Immature natural killer cell (primary cell): ENCODE measurements around the gene CSTPP1. TPM values are rescaled to one million over a fixed set of nuclear protein-coding genes. Genes with fewer than 3 reads are reported as not detected.
A peak's percentile ranks its signal among the peaks of the same experiment; 100 is the strongest.
"Not testable (repeated sequence)": the region's sequence is repeated elsewhere in the genome, so short reads cannot be mapped to it uniquely, and the experiment has no call there.

Experiments used
- DNase-seq, 3 donors: peaks; one replicate each; pipeline ENCODE4 v3.0.0; 2022; ENCODE audit warnings: mixed read lengths in 1 of 3
- H3K27ac Mint-ChIP-seq, 6 donors: one replicate each; pipeline ENCODE4 v1.8.0; 2020; ENCODE audit warnings: mixed read lengths in 6 of 6, mild to moderate bottlenecking in 5 of 6, inconsistent platforms in 4 of 6, moderate library complexity in 3 of 6
- H3K27me3 Mint-ChIP-seq, 3 donors: one replicate each; pipeline ENCODE4 v1.8.0; 2020 to 2021; ENCODE audit warnings: low read depth in 3 of 3, mild to moderate bottlenecking in 3 of 3, mixed read lengths in 3 of 3, moderate library complexity in 3 of 3, inconsistent platforms in 1 of 3
- H3K36me3 Mint-ChIP-seq, 3 donors: one replicate each; pipeline ENCODE4 v1.8.0; 2020; ENCODE audit warnings: mixed read lengths in 3 of 3, inconsistent platforms in 2 of 3, mild to moderate bottlenecking in 2 of 3
- H3K4me1 Mint-ChIP-seq, 2 donors: one replicate each; pipeline ENCODE4 v1.8.0; 2020; ENCODE audit warnings: inconsistent platforms in 2 of 2, mild to moderate bottlenecking in 2 of 2, mixed read lengths in 2 of 2, moderate library complexity in 1 of 2
- H3K4me3 Mint-ChIP-seq, 5 donors: one replicate each; pipeline ENCODE4 v1.8.0; 2020; ENCODE audit warnings: mild to moderate bottlenecking in 5 of 5, mixed read lengths in 5 of 5, inconsistent platforms in 3 of 5, moderate library complexity in 3 of 5
- H3K9me3 Mint-ChIP-seq, 6 donors: one replicate each; pipeline ENCODE4 v1.8.0; 2020; ENCODE audit warnings: mild to moderate bottlenecking in 6 of 6, mixed read lengths in 6 of 6, inconsistent platforms in 4 of 6, moderate library complexity in 3 of 6
- polyA plus RNA-seq, 3 donors: library from polyadenylated mRNA; unstranded; fragments of 300-500 nt; fragmentation: Illumina TruSeq; gene quantifications; one replicate each; pipeline ENCODE4 v1.2.3, GENCODE V29; 2021

The CSTPP1 gene
- polyA plus RNA-seq, 3 donors from 2014 or later = 13.2 to 24.1 (median 22.0) TPM

DNA sequence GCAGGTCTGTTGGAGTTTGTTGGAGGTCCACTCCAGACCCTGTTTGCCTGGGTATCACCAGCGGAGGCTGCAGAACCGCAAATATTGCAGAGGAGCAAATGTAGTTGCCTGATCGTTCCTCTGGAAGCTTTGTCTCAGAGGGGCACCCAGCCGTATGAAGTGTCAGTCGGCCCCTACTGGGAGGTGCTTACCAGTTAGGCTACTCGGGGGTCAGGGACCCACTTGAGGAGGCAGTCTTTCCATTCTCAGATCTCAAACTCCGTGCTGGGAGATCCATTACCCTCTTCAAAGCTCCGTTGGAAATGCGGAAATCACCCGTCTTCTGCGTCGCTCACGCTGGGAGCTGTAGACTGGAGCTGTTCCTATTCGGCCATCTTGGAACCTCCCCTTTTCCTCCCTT is 61.2 kb downstream of the CSTPP1 start:
- H3K9me3 Mint-ChIP-seq, H3K27ac Mint-ChIP-seq, H3K4me1 Mint-ChIP-seq, H3K27me3 Mint-ChIP-seq, H3K4me3 Mint-ChIP-seq, DNase-seq: not testable (repeated sequence)
- peaks cover 5 to 19% (median 16%) of the 10 kb centered on the region in 3 donors for H3K36me3 Mint-ChIP-seq

DNA sequence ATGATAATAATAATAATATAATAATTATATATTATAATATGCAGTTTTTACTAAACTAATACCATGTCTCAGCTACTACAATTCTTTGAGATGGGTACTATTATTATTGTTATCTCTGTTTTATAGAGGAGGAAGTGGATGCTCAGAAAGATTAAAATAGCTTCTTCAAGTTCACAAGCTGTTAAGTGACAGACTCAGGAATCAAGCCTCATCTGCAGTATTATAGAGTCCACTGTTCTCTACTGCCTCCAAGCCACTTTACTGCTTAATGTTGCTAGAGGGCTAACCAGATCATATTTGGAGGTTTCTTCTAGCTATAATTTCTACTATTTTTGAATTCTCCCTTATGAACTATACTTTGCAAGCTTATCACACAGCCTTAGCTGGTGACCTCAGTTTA is 62.7 kb downstream of the CSTPP1 start:
- Mint-ChIP-seq H3K4me1 (no peaks in the 10 kb centered on the region), H3K27me3 (no peaks in the 10 kb centered on the region), H3K27ac (no peak overlapping the region), H3K9me3 (peaks cover 0 to 1% (median 0%) of the 10 kb centered on the region in 6 donors), H3K4me3 (no peak overlapping the region), H3K36me3 (peaks cover 5 to 14% (median 11%) of the 10 kb centered on the region in 3 donors)
- DNase-seq = no peak

DNA sequence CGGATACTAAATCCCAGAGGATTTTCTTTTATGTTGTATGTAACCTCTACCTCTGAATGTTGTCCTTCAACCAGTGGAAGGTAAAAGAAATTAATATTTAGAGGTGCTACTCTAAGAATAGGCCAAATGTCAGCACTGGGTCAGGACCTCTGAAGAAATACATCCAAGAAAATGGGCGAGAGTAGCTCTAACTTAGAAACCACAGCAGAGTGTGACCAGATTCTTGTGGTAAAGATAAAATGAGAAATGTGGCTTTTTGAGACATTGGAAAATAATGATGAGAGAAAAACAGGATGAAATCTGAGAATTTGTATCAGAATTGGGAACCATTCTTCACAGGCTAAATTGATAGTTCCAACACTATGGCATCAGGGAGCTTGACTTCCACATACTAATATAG is 63.5 kb downstream of the CSTPP1 start:
- Mint-ChIP-seq H3K27ac (no peak overlapping the region), H3K9me3 (peaks cover 0 to 1% (median 0%) of the 10 kb centered on the region in 6 donors), H3K4me3 (no peak overlapping the region), H3K27me3 (no peaks in the 10 kb centered on the region), H3K36me3 (peaks cover 5 to 14% (median 11%) of the 10 kb centered on the region in 3 donors), H3K4me1 (peaks cover 0 to 2% of the 10 kb centered on the region in 2 donors)
- DNase-seq = no peak

DNA sequence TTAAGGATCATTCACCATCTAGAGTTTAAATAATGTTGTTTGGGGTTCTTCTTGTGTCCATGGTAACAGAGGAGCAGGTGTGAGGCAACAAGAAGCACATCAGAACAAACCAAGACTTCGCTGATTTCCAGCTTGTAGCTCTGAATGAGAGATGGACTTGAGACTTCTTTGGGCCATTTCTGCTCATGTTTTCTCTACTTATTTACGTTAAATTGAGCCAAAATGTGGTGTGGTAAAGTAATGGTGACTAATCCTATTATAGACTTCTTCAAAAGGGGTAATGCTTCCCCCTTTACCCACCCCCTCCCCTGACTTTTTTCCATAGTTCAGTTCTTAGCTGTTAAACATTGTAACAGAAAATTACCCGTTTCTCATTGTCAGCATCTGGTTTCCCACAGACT is 65.2 kb downstream of the CSTPP1 start:
- H3K36me3 Mint-ChIP-seq = peaks cover 4 to 7% (median 5%) of the 10 kb centered on the region in 3 donors
- H3K9me3 Mint-ChIP-seq = peaks cover 0 to 1% (median 0%) of the 10 kb centered on the region in 6 donors
- no peak for DNase-seq
- no peak overlapping the region for H3K4me3 Mint-ChIP-seq
- H3K27ac Mint-ChIP-seq = no peak overlapping the region
- peaks cover 0 to 2% of the 10 kb centered on the region in 2 donors for H3K4me1 Mint-ChIP-seq
- no peaks in the 10 kb centered on the region for H3K27me3 Mint-ChIP-seq

DNA sequence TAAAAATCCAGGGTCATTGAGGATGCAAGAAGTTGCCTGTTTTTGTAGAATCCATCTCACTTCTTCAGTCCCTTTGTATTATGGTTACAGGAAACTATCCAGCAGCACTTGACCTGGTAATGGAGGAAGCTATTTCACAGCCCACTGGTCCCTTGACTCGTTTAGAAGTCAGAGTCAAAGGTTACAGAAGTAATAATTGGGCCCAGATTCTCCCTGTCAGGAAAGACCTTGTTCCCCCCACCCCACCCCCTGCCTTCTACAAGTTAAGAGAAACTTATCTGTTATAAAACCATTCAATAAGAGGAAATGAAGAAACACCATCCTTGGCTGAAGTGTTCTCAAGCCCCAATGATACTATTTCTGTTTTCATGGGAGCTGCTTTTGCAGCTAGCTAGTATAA is 65.8 kb downstream of the CSTPP1 start:
- H3K4me3 Mint-ChIP-seq = no peak overlapping the region
- H3K4me1 Mint-ChIP-seq = peaks cover 0 to 2% of the 10 kb centered on the region in 2 donors
- no peak overlapping the region for H3K27ac Mint-ChIP-seq
- no peak for DNase-seq
- peaks cover 0 to 4% (median 4%) of the 10 kb centered on the region in 3 donors for H3K36me3 Mint-ChIP-seq
- no peaks in the 10 kb centered on the region for H3K27me3 Mint-ChIP-seq
- no peaks in the 10 kb centered on the region for H3K9me3 Mint-ChIP-seq

DNA sequence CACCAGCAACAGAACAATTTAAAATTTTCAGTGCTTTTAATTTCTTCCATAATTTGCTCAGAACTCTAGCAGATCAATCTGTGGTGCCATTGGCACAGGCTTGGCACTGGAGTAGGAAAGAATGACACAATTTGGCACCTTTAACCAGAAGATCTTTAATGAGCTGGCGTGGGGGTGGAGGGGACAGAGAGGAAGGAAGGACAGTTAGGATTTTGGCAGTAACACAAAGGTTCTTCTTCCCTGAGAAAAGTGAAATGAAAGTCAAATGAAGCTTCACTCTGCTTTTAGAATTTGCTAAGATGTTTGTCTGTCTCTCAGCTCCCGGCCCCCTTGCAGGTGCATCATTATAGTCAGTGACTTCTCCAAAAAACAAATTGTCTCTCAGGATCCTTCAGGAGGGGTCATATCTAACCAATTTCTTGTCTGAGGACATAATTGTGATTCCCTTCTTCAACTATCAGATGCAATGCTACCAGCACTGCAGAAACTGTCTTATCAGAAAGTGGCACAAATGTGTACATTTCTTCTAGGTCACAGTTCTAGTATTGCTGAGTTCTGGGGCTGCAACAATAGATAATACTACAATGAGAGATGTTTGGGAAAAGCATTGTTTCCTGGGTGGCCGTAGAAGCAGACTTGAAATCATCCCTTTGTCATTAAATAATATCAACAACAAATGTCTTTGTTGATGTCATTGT is 66.8 kb downstream of the CSTPP1 start:
- peaks cover 0 to 4% (median 0%) of the 10 kb centered on the region in 3 donors for H3K36me3 Mint-ChIP-seq

DNA sequence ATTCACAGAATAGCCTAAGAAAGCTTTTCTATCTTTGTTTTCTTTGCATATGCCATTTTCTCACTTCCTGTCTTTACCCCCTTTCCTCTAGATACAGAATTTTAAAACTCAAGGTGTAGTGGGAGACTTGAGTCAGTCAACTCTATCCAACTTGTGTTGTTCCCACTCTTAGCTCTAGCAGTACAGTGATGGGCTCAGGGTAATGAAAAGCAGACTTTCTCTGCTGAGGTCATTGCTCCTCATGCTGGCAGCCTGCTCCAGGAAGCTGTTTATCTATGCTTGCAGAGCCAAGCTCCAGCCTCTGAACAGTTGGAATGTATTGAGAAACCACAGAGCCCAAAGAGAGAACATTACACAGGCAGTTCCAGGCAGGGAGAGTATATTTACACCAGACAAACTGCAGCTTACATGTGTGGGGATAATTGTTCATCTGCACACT is 68.1 kb downstream of the CSTPP1 start:
- no peak overlapping the region for H3K27ac Mint-ChIP-seq
- no peak for DNase-seq
- no peaks in the 10 kb centered on the region for H3K27me3 Mint-ChIP-seq
- H3K36me3 Mint-ChIP-seq = peaks cover 0 to 8% (median 0%) of the 10 kb centered on the region in 3 donors
- no peak overlapping the region for H3K4me3 Mint-ChIP-seq
- no peaks in the 10 kb centered on the region for H3K9me3 Mint-ChIP-seq
- peaks cover 0 to 2% of the 10 kb centered on the region in 2 donors for H3K4me1 Mint-ChIP-seq

More for the DNA sequence above, 66.8 kb downstream of the CSTPP1 start:
- Mint-ChIP-seq H3K4me3 (no peak overlapping the region), H3K4me1 (peaks cover 0 to 2% of the 10 kb centered on the region in 2 donors), H3K9me3 (no peaks in the 10 kb centered on the region), H3K27me3 (no peaks in the 10 kb centered on the region), H3K27ac (no peak overlapping the region)
- DNase-seq = no peak

DNA sequence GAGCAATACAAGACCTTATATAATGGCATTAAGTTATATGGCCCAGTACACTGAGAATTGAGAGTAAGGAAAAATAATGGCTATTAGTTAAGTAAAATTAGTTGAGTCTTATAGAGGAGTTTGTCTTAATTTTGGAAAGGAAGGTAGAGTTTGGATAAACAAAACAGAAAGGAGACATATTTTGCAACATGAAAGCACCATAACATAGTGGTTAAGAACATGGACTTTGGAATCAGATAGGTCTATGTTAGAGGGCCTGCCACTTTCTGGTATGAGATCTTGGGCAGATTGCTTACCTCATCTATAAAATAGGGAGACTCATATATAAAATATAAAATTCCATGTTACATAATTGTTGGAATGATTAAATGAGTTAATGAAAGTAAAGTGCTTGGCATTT is 68.9 kb downstream of the CSTPP1 start:
- Mint-ChIP-seq H3K27me3 (no peaks in the 10 kb centered on the region), H3K4me1 (peaks cover 0 to 2% of the 10 kb centered on the region in 2 donors), H3K36me3 (peaks cover 0 to 10% (median 0%) of the 10 kb centered on the region in 3 donors), H3K27ac (peak overlapping the region in 1 of 6 donors; percentile 23), H3K4me3 (no peak overlapping the region), H3K9me3 (no peaks in the 10 kb centered on the region)
- DNase-seq = no peak

DNA sequence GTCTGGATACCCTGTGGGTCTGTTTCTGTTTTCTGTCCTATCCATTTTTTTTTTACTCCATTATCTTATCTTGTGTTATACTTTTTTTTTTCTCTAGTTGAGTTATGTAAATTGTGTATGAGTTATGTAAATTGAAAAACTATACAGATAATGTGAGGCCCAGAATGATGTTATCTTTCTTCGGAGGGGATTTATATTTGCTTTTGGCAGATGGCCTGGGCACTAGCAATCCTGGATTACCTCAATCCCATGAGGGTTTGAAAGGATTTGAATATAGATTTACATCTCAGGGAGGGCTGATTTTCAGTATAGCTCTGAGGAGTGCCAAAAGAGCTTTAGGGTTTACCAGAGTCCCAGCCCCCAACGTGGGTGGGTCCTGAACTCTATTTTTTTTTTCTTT is 71.0 kb downstream of the CSTPP1 start:
- no peak overlapping the region for H3K4me3 Mint-ChIP-seq
- no peaks in the 10 kb centered on the region for H3K9me3 Mint-ChIP-seq
- H3K27ac Mint-ChIP-seq = no peak overlapping the region
- peaks cover 0 to 2% of the 10 kb centered on the region in 2 donors for H3K4me1 Mint-ChIP-seq
- H3K36me3 Mint-ChIP-seq = peaks cover 0 to 17% (median 0%) of the 10 kb centered on the region in 3 donors
- no peak for DNase-seq
- no peaks in the 10 kb centered on the region for H3K27me3 Mint-ChIP-seq

DNA sequence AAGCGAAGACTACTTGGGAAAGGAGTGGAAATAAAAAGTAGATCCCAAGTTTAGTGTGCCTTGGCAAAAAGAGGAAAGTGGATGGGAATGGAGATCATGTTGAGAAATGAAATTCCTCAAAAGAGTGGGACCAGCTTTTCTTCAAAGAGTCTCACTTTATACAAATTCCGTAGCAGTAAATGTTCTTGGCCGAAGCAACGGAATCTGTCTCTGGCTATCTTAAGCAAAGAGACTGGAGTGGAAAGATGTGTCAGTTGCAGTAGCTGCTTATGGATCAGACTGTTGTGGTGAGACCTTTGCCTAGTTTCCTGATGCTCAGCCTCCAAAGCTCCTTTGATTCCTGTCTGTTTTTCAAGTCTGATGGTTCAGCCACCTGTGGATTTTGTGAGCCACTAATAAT is 73.6 kb downstream of the CSTPP1 start:
- no peak for DNase-seq
- no peaks in the 10 kb centered on the region for H3K4me1 Mint-ChIP-seq
- H3K9me3 Mint-ChIP-seq = no peaks in the 10 kb centered on the region
- H3K36me3 Mint-ChIP-seq = peaks cover 0 to 17% (median 0%) of the 10 kb centered on the region in 3 donors
- no peak overlapping the region for H3K4me3 Mint-ChIP-seq
- no peak overlapping the region for H3K27ac Mint-ChIP-seq
- peaks cover 0 to 4% (median 0%) of the 10 kb centered on the region in 3 donors for H3K27me3 Mint-ChIP-seq

DNA sequence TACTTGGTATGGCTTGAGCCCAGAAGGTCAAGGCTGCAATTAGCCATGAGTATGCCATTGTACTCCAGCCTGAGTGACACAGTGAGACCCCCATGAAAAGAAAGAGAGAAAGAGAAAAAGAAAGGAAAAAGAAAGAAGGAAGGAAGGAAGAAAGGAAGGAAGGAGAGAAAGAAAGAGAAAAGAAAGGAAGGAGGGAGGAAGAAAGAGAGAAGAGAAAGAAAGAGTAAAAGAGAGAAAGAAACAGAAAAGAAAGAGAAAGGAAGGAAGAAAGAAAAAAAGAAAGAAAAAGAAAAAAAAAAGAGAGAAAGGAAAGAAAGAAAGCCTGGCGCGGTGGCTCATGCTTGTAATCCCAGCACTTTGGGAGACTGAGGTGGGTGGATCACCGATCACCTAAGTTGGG is 77.5 kb downstream of the CSTPP1 start:
- DNase-seq = no peak
- H3K27ac Mint-ChIP-seq = no peak overlapping the region
- H3K4me3 Mint-ChIP-seq = no peak overlapping the region
- H3K27me3 Mint-ChIP-seq = peaks cover 0 to 4% (median 0%) of the 10 kb centered on the region in 3 donors
- H3K9me3 Mint-ChIP-seq = no peaks in the 10 kb centered on the region
- peaks cover 0 to 15% (median 0%) of the 10 kb centered on the region in 3 donors for H3K36me3 Mint-ChIP-seq
- no peaks in the 10 kb centered on the region for H3K4me1 Mint-ChIP-seq

DNA sequence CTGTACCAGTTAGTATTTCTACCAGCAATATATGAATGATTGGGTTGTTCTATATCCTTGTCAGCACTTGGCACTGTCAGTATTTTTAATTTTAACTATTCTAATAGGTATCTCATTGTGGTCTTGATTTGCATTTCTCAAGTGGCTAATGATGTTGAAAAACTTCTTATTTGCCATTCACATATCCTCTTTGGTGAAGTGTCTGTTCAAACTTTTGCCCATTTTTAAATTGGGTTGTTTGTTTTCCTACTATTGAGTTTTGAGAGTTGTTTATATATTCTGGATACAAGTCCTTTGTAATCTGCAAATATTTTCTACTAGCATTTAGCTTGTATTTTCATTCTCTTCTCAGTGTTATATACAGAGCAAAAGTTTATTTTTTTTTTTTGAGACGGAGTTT is 82.1 kb downstream of the CSTPP1 start:
- no peaks in the 10 kb centered on the region for H3K4me1 Mint-ChIP-seq
- no peak overlapping the region for H3K27ac Mint-ChIP-seq
- peaks cover 0 to 4% (median 2%) of the 10 kb centered on the region in 3 donors for H3K27me3 Mint-ChIP-seq
- no peak overlapping the region for H3K4me3 Mint-ChIP-seq
- no peaks in the 10 kb centered on the region for H3K36me3 Mint-ChIP-seq
- DNase-seq = no peak
- no peaks in the 10 kb centered on the region for H3K9me3 Mint-ChIP-seq

DNA sequence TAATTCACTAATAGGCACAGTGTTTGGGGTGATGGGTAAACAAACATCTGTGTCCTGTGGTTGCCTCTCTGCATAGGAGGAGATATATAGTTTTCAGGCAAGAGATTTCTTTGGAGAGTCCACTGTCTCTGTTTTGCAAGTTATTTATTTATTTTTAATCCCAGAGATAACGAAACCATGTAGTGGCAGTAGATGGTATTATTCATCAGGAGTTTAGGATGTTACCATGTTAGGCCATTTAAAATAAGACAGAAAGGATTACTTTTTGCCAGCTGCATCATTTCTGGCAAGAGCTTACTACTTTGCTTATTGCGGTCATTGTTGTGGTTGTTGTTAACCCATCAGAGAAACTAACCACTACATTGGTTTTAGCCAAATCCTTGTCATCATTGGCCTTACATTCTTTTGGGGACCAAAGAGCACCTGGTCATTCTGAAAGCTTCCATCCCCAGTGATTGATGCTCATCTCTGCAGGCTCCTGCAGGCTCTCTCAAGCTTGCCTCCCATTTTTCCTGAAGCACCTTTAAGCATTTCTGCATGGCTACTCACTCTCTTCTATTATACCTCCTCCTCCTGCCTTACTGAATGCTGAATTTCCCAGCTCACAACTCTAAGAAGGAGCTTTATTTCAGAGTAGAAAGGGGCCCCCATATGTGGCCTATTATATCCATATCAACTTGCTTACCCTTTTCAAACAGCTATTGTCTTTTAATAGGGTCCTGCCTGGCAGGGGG is 84.4 kb downstream of the CSTPP1 start:
- Mint-ChIP-seq H3K36me3 (no peaks in the 10 kb centered on the region), H3K4me3 (no peak overlapping the region), H3K27me3 (peaks cover 0 to 2% (median 0%) of the 10 kb centered on the region in 3 donors), H3K9me3 (no peaks in the 10 kb centered on the region), H3K4me1 (no peaks in the 10 kb centered on the region), H3K27ac (no peak overlapping the region)
- DNase-seq = no peak

DNA sequence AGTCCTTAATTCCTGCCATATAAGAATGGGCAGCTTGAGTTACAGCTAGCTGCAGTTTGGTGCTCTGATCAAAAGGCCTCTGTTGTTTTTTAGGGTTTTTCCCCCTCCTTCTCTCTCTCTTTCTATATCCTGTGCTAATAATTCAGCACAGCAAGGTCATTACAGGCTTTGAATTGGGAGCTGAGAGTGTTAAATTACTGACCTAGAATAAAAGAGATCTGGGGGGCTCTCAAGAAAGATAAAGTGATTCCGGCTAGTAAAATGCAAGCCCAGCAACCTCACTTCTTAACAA is 84.9 kb downstream of the CSTPP1 start:
- Mint-ChIP-seq H3K36me3 (no peaks in the 10 kb centered on the region), H3K9me3 (no peaks in the 10 kb centered on the region), H3K27ac (no peak overlapping the region), H3K4me1 (no peaks in the 10 kb centered on the region), H3K27me3 (peaks cover 0 to 2% (median 0%) of the 10 kb centered on the region in 3 donors), H3K4me3 (no peak overlapping the region)
- DNase-seq = no peak
